Osteoblast (primary cell): Measurements from ENCODE around the gene CD4. TPM values are rescaled to one million over a fixed set of nuclear protein-coding genes. Genes with fewer than 3 reads are reported as not detected.

ENCODE experiments used
- DNase-seq: peaks from one replicate; pipeline ENCODE4 v3.0.0; 2011; ENCODE audit warnings: low spot score, mixed read lengths; ENCODE audit not compliant: insufficient read length; ENCODE audit errors: missing footprints
- H2AFZ ChIP-seq: 2 replicates; pipeline ENCODE4 v1.6.0; 2011; ENCODE audit warnings: mild to moderate bottlenecking, low read length
- H3K27ac ChIP-seq: 2 replicates; pipeline ENCODE4 v1.5.1; 2011; ENCODE audit warnings: mild to moderate bottlenecking, low read depth, low read length, moderate library complexity
- H3K27me3 ChIP-seq: 2 replicates; pipeline ENCODE4 v1.6.0; 2012; ENCODE audit warnings: mild to moderate bottlenecking, control low read depth, inconsistent platforms, low read length, moderate library complexity; ENCODE audit not compliant: insufficient read depth
- H3K36me3 ChIP-seq: 2 replicates; pipeline ENCODE4 v1.5.1; 2011; ENCODE audit warnings: mild to moderate bottlenecking, low read length, control low read depth, moderate library complexity; ENCODE audit not compliant: insufficient read depth
- H3K4me1 ChIP-seq: 2 replicates; pipeline ENCODE4 v1.5.1; 2011; ENCODE audit warnings: mild to moderate bottlenecking, low read length, control low read depth, moderate library complexity; ENCODE audit not compliant: insufficient read depth
- H3K4me2 ChIP-seq: 2 replicates; pipeline ENCODE4 v1.6.0; 2011; ENCODE audit warnings: mild to moderate bottlenecking, low read length; ENCODE audit not compliant: insufficient read depth
- H3K4me3 ChIP-seq: fragments of 200-600 bp; sonication (generic); 3 replicates; pipeline ENCODE4 v1.5.1; 2012; ENCODE audit warnings: mild to moderate bottlenecking, low read length, inconsistent platforms; ENCODE audit not compliant: insufficient read depth
- H3K79me2 ChIP-seq: 2 replicates; pipeline ENCODE4 v1.6.0; 2012; ENCODE audit warnings: mild to moderate bottlenecking, low read length, control low read depth, inconsistent platforms; ENCODE audit not compliant: insufficient read depth
- H3K9me3 ChIP-seq: 2 replicates; pipeline ENCODE4 v1.5.1; 2011; ENCODE audit warnings: low read depth, low read length, control low read depth
- H4K20me1 ChIP-seq: 2 replicates; pipeline ENCODE4 v1.6.0; 2012; ENCODE audit warnings: mild to moderate bottlenecking, low read length, control low read depth; ENCODE audit not compliant: insufficient read depth
- total RNA-seq: library from RNA; depleted of rRNA; stranded (reverse); fragments of >200 nt; gene quantifications from 2 replicates; pipeline ENCODE4 v1.2.3, GENCODE V29; 2012
- TF ChIP-seq, protein P1 (sequence below): IDR thresholded peaks from 2 replicates; pipeline ENCODE4 v1.5.1; 2011; ENCODE audit warnings: mild to moderate bottlenecking, low read depth, low read length, moderate library complexity; ENCODE audit errors: extremely low read depth

CD4 gene
- total RNA-seq, 1 donor, result 10.9 TPM

DNA sequence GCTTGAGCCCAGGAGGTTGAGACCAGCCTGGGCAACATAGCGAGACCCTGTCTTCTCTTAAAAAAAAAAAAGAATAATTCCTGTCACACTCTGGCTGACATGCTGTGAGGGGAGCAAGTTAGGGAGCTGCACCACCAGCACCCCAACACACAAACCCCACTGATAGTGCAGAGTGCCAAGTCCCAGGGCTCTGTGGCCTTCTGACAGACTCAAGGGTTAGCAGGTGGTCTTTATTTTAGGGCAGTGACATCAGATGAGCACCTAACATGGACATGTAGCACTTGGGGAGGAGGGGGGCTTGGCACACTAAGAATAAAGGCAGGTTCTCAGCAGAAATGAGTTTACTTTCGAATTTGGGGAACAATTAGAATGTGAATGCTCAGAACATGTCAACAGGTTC lies 69.5 kb downstream of the CD4 start:
- Histone ChIP-seq H3K36me3 (peaks cover 83% of the 10 kb centered on the region), H3K9me3 (no peaks in the 10 kb centered on the region), H4K20me1 (no peaks in the 10 kb centered on the region), H3K4me3 (no peak overlapping the region), H3K4me1 (peaks cover 10% of the 10 kb centered on the region), H3K27me3 (no peaks in the 10 kb centered on the region), H3K27ac (no peak overlapping the region), H3K79me2 (peaks cover 33% of the 10 kb centered on the region), H3K4me2 (no peak overlapping the region), H2AFZ (no peak overlapping the region)
- DNase-seq, result peak; percentile 53
- TF ChIP-seq, protein P1, sequence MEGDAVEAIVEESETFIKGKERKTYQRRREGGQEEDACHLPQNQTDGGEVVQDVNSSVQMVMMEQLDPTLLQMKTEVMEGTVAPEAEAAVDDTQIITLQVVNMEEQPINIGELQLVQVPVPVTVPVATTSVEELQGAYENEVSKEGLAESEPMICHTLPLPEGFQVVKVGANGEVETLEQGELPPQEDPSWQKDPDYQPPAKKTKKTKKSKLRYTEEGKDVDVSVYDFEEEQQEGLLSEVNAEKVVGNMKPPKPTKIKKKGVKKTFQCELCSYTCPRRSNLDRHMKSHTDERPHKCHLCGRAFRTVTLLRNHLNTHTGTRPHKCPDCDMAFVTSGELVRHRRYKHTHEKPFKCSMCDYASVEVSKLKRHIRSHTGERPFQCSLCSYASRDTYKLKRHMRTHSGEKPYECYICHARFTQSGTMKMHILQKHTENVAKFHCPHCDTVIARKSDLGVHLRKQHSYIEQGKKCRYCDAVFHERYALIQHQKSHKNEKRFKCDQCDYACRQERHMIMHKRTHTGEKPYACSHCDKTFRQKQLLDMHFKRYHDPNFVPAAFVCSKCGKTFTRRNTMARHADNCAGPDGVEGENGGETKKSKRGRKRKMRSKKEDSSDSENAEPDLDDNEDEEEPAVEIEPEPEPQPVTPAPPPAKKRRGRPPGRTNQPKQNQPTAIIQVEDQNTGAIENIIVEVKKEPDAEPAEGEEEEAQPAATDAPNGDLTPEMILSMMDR, result no peak

DNA sequence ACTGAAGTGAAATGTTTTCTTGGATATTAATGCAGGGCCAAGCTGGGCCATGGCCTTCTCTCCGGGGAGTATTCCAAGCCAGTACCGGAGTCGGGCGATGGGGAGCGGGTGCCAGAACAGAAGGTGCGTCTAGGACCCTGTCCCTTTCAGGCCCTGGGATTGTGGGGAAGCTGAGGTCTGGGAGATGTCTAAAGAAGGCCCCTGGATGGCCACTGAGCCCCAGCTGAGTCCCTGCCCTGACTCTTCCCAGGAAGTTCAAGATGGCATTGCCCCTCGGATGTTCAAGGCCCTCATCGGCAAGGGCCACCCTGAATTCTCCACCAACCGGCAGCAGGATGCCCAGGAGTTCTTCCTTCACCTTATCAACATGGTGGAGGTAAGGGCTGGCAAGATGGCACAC lies 70.8 kb downstream of the CD4 start:
- Histone ChIP-seq H3K27ac (no peak overlapping the region), H3K27me3 (no peaks in the 10 kb centered on the region), H3K4me3 (no peak overlapping the region), H3K36me3 (peaks cover 83% of the 10 kb centered on the region), H3K79me2 (peaks cover 20% of the 10 kb centered on the region), H2AFZ (no peak overlapping the region), H3K4me1 (peaks cover 5% of the 10 kb centered on the region), H3K4me2 (no peak overlapping the region), H3K9me3 (no peaks in the 10 kb centered on the region), H4K20me1 (no peaks in the 10 kb centered on the region)
- DNase-seq, result no peak
- TF ChIP-seq, protein P1, result no peak

DNA sequence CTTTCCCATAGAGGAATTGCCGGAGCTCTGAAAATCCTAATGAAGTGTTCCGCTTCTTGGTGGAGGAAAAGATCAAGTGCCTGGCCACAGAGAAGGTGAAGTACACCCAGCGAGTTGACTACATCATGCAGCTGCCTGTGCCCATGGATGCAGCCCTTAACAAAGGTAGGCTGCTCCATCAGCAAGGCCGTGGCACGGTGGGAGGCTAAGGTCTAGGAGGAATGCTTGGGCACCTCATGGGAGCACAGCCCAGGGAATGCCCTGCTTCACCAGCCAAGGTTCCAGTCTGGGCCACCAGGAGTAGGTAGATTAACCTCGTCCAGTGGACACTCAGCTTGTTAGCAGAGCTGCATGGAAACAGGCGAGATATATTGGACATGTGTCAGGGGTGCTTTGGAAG lies 71.6 kb downstream of the CD4 start:
- Histone ChIP-seq H3K4me3 (no peak overlapping the region), H3K79me2 (peaks cover 12% of the 10 kb centered on the region), H2AFZ (no peak overlapping the region), H3K4me1 (peaks cover 5% of the 10 kb centered on the region), H3K9me3 (no peaks in the 10 kb centered on the region), H3K4me2 (no peak overlapping the region), H3K27ac (no peak overlapping the region), H4K20me1 (no peaks in the 10 kb centered on the region), H3K36me3 (peaks cover 82% of the 10 kb centered on the region), H3K27me3 (no peaks in the 10 kb centered on the region)
- DNase-seq, result no peak
- TF ChIP-seq, protein P1, result no peak

DNA sequence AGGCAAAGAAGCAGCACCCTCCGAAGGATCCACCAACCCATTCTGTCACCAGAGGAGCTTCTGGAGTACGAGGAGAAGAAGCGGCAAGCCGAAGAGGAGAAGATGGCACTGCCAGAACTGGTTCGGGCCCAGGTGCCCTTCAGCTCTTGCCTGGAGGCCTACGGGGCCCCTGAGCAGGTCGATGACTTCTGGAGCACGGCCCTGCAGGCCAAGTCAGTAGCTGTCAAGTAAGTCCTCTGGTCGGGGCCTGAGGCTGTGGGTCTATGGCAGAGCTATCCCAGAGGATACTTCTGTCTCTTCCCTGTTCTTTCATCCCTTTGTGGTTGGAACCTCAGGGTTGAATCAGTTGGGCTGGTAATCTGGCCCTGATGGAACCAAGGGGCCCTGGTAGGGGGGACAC lies 72.1 kb downstream of the CD4 start:
- H3K79me2 ChIP-seq, result peaks cover 7% of the 10 kb centered on the region
- H3K27ac ChIP-seq, result no peak overlapping the region
- H3K4me3 ChIP-seq, result no peak overlapping the region
- no peak overlapping the region for H3K4me2 ChIP-seq
- peaks cover 5% of the 10 kb centered on the region for H3K4me1 ChIP-seq
- no peak overlapping the region for H2AFZ ChIP-seq
- no peaks in the 10 kb centered on the region for H3K27me3 ChIP-seq
- no peaks in the 10 kb centered on the region for H4K20me1 ChIP-seq
- no peaks in the 10 kb centered on the region for H3K9me3 ChIP-seq
- peaks cover 83% of the 10 kb centered on the region for H3K36me3 ChIP-seq
- TF ChIP-seq, protein P1, result no peak
- peak; percentile 25 for DNase-seq
